ENCODE data around the gene SPAG16.
"Not testable (repeated sequence)": the region's sequence is repeated elsewhere in the genome, so short reads cannot be mapped to it uniquely, and the experiment has no call there.

The SPAG16 gene

DNA sequence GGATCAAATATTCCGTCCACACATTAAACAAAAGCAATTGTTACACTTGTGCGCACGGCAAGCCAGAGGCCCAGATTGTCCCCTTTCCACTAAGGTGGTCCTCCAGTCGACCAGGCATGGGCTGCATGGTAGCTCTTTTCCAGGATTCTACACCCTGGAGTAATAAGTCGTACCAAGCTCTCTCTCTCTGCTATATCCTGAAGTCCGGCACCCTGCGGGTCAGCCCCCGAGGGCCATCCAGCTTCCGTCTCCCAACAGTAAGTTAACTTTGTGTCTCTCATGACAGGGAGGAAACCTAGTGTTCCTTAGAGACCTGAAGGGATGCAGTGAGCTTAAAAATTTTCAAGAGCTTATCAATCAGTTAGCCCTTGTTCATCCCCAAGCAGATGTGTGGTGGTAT is 126.4 kb downstream of the SPAG16 start:
- not testable (repeated sequence) for DNase-seq (ENCODE audit: low spot score)

DNA sequence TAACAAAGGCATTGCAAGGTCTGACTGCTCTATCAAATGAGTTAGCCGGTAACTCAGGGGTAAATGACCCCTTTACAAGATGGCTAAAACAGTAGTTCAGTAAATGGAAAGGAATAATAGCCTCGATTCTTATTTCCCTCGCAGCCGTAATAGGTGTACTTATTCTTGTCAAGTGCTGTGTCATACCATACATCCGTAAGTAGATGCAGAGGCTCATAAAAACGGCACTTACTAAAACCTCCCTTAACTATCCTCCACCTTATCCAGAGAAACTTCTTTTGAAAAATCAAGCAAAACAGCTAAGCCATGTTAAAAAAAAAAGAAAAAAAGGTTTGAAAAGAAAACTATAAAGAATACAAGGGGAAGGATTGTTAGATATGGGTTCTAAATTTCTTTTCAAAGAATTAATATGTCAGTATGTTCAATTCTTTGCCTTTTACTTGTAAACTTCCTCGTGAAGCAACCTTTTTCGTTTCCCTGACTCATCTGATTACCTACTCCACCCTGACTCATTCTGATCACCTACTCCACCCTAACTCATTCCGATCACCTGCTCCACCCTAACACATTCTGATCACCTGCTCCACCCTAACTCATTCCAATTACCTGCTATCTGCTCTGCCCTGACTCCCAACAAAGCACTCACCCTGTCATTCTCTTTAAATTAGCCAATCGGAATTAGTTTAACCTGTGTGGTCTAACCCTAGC is 127.5 kb downstream of the SPAG16 start:
- no peak for DNase-seq (ENCODE audit: low spot score)

DNA sequence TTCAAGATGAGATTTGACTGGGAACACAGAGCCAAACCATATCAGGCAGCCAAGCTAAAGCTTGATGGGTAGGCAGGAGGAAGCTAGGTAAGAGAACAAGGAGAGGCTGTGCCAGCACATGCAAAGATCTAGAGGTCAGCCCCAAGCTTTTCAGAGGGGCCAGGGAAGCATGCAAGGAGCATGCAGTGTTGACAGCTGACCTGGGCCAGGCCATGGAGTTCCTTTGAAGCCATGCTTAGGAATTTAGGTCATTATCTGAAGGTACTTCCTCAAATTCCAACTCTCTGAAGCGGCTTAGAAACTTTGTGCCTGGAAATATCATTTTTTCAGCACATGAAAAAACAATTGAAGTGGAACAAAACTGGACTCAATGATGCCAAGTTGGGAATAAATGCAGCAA is 130.8 kb downstream of the SPAG16 start:
- no peak for DNase-seq (ENCODE audit: low spot score)

DNA sequence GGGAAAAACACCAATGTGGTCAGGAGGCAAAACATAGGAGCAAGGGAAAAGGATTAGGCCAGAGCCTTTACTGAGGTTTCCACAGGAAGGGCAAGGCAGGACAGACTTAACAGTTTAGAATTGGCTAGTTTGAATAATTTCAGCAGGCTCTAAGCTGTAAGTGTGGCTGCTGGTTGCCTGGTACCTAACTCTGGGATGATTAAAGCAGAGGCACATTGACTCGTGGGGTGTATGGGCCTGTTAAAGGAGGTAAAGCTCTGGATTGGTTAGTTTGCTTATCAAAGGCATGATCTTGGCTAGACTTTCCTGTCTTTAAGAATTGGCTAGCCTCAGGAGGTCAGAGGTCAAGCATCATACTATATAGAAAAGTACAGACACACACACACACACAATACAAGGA is 132.6 kb downstream of the SPAG16 start:
- no peak for DNase-seq (ENCODE audit: low spot score)

DNA sequence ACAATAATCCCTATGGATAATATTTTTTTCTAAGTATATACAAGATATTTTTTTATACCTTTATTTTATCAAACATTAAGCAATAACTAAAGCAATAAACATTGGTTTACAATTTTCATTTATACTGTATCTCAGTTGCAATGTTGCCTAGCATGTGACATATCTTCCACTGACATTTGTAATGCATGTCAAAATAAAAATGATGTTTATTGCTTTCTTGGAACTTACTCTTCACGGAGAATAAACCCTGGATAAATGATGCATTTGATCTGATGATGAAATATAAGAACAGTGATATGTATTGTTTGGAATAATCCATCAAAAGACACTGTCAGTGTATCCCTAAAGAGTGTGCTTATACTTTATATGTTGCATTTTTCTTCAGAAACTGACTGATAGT is 135.7 kb downstream of the SPAG16 start:
- no peak for DNase-seq (ENCODE audit: low spot score)

DNA sequence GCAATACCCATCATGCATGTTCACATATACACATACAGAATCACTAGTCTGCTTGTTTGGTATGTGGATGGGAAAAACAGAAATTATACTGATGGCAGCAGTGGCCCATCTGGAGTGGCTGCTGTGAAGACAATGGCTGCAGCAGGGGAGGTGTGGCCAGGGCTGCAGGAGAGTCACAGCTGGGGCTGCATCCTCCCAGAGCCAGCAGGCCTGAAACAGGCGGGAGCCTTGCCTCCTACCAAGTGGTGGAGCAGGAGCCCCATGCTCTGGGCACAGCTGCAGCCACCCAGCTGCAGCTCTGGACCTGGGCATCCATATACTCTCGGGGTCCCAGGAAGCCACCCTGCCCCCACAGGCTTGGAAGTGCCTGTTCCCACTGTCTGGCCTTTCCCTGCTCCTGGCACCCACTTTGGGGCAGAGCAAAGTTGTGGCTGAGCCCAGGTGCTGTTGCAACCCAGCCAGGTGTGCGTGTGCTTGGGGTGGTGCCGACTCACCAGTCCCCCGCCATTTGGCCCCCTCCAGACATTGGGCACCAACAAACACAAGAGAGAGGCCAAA is 136.6 kb downstream of the SPAG16 start:
- DNase-seq (ENCODE audit: low spot score) = no peak

DNA sequence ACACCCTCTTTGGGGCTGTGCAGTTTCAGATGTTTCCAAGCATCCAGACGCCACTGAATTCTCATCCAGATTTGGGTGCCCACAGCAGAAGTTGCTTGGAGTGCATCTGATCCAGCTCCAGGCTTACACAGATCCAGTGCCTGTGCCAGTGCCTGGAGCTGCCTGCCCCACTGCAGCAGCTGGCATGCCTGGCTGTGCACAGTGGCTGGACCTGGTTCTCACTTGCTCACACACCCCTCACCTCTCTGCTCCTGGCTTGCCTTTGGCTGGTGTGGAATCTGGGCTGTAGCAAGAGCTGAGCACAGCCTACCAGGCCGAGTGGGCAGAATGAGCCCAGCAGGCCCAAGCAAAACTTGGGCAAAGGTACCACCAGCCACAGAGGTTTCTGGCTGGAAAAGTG is 137.9 kb downstream of the SPAG16 start:
- DNase-seq (ENCODE audit: low spot score) = no peak

DNA sequence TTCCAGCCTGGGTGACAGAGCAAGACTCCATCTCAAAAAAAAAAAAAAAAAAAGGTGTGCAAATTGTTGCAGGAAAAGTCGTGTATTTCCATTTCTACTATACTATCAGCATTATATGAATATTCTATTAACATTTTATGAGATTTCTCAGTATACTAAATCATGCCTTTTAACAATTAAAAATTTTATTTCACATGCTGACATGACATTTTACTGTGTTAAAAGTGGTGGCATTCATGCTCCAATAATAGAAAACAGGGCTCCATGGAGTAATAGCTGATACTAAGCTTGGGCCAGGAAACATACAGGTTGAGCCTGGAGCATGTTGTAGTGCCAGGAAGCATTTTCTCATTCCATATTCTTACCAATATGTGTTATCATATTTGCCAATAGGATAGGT is 141.4 kb downstream of the SPAG16 start:
- DNase-seq (ENCODE audit: low spot score) = no peak

DNA sequence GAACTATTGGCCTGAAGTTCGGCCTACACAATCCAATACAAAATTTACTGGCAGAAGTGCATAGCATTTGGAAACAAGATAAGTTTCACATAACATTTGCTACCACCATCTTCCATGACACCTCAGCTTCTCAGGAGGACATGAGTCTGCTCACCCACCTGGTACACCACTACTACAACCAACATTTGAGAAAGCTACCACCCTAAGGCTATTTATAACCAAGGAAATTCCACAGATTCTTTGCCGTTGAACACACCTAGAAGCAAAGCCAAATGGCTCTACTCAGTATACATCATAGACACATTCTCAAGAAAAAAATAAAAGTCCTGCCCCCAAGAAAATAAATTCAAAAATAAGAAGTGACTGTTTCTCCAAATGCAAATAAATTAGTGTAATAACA is 145.3 kb downstream of the SPAG16 start:
- DNase-seq (ENCODE audit: low spot score) = no peak

DNA sequence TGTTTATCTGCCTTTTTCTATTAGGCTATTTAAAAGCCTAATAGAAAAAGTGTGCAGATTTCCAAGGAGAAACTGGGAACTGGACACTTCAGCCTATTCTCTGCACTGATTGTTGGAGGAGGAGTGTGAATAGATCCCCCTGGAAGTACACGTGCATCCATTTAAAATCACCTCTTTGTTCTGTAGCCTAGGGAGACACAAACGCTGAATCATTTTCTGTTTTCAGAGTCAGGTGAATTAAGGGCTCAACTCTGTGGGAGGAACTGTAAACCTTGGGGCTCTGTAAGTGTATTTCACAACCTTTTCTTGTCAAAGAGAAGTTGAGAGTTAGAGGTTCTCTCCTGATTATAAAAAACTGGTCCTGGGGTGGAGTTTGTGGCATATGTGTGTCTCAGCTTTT is 159.7 kb downstream of the SPAG16 start:
- DNase-seq (ENCODE audit: low spot score) = no peak

DNA sequence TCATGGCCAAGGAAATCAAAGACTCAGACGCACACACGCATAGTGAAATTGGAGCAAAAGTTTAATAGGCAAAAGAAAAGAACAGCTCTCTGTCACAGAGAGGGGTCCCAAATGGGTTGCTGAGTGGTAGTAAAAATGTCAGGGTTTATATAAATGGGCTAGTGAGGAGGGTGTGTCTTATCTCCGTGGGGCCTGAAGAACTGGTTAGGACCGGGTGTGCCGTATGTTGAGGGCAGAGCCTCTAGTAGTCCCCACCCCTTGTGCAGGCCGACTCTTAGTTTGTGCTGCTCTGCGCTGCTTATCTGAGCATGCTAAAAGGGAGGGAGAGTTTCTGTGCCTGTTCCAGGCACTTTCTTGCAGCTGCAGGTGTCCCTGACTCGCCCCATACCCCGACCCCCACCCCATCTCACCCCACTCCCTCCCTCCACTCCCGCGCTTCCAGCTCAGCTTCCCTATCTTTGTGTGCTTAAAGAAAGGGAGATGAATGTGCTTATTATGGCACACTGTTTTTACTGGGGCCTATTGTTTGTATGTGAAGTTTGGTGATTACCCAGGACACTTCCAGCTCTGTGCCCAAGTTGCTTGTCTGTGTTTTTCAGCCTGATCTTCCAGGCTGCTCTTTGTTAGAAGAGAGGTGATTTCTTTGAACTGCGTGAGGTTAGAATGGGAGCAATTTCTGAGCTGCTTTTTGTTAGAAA is 167.4 kb downstream of the SPAG16 start:
- DNase-seq (ENCODE audit: low spot score) = no peak

DNA sequence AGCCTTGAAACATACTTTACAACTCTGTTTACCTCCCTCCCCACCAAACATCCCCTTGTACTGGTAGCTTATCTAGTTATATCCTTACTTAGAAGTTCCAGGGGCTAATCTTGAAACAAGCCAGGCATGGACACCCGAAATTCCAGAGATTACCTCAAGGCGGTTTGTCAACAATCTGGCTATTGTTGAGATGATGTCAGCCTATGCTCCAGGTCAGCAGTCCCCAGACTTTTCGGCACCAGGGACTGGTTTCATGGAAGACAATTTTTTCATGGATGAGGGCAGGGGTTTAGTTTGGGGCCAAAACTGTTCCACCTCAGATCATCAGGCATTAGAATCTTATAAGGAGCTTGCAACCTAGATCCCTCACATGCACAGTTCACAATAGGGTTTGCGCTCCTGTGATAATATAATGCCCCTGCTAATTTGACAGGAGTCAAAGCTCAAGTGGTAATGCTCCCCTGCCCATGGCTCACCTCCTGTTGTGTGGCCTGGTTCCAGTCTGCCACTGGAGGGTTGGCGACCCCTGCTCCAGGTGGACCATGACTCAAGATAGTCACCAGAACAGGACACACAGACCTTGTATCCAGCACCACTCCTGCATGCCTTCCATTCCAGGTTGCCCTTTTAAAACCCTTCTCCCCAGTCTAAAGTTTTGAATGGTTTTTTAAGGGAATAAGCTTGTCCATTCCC is 171.2 kb downstream of the SPAG16 start:
- no peak for DNase-seq (ENCODE audit: low spot score)

DNA sequence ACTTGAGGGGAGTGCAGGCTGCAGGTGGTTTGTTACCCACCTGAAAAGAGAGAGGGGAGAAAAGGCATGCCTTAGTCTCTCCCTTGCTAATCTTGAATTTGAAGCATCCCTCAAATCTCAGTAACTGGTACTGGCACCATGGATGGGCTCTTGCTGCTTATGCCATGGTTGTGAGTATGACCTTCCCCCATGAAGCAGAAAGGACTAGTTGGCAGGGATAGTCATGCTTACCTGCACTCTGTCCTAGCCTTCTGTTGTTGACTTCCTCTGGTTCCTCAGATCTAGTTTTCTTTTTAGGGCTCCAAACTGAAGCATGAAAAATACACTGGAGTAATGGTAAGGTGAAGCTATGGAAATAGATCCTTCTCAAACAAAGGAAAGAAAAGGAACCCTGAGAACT is 191.2 kb downstream of the SPAG16 start:
- no peak for DNase-seq (ENCODE audit: low spot score)

DNA sequence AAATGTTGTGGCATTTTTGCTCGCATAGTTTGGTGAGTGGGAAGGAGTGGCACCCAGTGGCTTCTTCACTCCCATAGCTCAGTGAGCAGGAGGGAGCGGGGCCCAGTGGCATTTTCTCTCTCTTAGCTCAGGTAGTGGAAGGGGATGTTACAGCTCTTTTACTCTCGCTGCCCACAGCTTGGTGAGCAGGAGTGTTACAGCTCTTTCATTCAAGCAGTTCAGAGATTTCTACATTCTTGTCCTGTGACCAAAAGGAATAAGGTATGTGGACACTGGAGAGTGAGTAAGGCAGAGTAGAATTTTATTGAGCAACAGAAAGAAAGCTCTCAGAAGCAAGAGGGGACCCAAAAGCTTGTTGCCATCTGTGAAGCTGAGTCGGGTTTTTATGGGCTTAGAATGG is 192.4 kb downstream of the SPAG16 start:
- DNase-seq (ENCODE audit: low spot score) = no peak

DNA sequence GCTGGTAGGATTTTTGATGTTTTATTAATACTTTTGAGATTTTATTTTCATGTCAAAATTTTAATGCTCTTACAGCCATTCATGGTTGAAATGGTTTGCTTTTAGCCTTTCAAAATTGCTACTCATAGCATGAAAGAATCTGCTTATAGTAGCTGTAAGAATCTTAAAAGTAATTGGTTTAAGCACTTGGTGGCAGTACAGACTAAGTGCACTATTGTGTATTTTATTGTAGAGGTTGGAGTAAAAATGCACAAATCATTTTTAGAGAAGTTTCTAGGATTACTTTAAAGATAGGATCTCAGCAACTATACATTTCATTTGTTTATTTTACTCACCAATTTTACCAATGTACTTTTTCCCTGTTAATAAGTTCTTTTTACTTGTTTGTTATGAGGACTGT is 205.8 kb downstream of the SPAG16 start:
- no peak for DNase-seq (ENCODE audit: low spot score)

DNA sequence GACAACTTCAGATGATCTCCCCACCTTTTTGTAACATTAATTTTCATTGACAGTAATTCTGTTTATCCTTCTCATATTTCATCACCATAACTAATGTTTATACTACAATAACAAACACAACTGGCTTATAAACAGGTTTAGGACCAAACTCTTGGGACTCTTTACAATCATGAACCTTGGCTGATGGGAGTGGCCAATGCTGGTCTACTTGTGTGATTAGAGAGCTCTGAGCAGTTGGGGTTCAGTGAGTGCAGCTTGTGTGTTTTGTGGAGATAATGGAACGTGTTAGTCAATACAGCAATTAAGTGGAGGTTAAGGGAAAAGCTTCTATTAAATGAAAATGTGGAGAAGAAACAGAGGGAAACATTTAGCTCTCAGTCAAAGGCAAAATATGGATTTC is 207.1 kb downstream of the SPAG16 start:
- DNase-seq (ENCODE audit: low spot score) = no peak

DNA sequence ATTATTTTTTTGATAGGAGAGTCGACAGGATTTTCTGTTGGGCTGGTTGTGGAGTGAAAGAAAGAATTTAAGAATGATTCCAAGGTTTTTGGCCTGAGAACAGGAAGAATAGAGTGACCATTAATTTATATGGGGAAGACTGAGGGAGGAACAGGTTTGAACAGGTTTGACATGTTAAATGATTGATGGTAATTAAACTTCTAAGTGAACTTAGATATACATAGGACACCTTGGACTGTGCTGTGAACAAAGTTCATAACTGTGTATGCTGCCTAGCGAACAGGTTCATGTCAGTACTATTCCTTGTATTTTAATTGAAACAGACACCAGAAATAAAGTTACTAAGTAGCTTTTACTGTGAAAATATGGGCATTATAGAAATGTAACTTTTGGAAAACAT is 212.0 kb downstream of the SPAG16 start:
- DNase-seq (ENCODE audit: low spot score) = no peak

DNA sequence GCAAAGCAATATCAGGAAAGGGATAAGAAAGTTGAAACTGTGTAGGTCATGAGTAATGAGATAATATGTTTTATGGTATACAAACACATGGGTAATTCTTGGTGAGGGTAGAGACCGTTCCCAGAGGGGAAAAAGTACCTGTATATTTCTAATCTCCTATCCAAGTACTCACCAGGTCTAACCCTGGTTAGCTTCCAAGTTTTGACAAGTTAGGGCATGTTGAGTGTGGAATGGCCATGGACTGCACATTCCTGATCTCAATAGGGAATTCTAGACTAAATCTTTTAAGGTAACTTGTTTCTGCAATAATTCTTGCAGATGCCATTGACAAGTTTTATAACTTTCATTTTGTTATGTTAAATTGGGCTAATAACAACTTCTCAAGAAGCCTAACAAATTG is 216.6 kb downstream of the SPAG16 start:
- no peak for DNase-seq (ENCODE audit: low spot score)

DNA sequence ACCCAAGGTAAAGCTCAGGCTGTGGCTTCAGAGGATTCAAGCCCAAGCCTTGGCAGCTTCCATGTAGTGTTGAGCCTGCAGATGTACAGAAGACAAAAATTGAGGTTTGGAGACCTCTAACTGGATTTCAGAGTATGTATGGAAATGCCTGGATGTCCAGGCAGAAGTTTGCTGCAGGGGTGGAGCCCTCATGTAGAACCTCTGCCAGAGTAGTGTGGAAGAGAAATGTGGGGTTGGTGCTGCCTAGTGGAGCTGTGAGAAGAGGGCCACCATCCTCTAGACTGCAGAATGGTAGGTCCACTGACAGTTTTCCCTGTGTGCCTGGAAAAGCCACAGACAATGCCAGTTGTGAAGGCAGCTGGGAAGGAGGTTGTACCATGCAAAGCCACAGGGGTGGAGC is 239.9 kb downstream of the SPAG16 start:
- no peak for DNase-seq (ENCODE audit: low spot score)

DNA sequence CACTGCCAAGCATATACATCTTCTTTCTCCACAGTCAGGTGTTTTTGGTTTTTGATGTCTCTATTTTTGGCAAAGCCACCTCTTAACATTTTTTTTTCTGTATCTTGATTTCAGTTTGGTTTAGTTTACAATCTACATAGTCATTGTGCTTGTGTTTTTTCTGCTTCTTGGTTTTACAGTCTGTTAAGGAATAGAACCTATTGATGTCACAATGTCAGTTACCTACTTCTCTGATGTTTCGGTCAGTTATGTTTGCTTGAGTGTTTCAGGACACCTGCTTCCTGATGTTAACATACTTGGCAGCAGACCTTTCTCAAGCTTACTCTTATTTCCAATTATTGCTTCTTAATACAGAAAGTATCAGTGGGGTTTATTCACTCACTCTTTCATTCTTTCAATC is 253.3 kb downstream of the SPAG16 start:
- no peak for DNase-seq (ENCODE audit: low spot score)

DNA sequence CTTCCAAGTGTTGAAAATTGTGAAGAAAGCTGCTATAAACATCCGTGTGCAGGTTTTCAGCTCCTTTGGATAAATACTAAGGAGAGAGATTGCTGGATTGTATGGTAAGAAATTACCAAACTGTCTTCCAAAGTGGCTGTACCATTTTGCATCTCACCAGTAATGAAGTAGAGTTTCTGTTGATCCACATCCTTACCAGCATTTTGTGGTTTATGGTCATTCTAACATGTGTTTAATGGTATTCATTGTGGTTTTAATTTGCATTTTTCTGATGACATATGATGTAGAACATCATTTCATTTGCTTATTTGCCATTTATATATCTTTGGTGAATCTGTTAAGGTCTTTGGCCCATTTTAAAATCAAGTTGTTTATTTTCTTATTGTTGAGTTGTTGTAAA is 260.7 kb downstream of the SPAG16 start:
- DNase-seq (ENCODE audit: low spot score) = no peak

DNA sequence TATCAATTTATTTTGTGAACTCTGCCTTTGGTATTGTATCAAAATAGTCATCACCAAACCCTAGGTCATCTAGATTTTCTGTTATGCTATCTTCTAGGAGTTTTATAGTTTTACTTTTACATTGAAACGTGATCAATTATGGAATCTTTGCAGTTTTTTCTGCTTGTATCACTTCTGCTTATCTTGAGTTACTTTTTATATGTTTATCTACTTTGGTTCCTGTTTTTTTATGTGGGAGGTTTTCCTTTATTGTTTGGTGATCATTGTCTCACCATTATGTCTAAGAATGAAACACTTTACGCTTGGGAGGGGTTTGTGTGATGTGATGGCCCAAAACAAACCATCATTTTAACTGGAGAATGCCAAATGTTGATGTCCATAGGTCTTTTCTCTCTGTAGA is 261.2 kb downstream of the SPAG16 start:
- DNase-seq (ENCODE audit: low spot score) = no peak

DNA sequence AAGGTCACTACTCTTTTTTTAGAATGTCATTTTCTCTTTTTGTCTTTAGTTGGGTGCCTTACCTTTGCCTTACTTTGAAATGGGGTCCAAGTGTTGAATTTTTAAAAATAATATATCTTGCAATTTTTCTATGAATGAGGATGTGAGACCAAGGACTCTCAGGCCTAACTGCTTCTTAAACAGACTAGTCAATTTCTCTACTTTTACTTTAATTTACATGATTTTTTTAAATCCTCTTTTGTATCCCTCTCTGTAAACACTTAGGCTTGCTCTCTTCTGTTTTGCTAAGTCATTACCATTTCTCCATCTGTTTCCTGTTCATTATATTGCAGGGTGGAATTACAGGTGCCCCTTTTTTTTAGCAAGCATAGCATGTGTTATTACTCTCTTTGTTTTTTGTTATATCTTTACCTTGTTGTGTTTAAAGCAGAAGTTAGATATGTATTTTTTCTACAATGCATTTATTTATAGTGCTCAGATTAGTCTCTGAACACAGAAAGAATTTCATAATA is 261.8 kb downstream of the SPAG16 start:
- no peak for DNase-seq (ENCODE audit: low spot score)
